Left ventricle myocardium superior (tissue), 1 donor: ENCODE measurements around the gene C1GALT1. TPM values are rescaled to one million over a fixed set of nuclear protein-coding genes. Genes with fewer than 3 reads are reported as not detected.
A peak's percentile ranks its signal among the peaks of the same experiment; 100 is the strongest.

Experiments used
- ATAC-seq: fragments of 200-7000 bp; cut with Tn5 transposase; one replicate; pipeline ENCODE4 v1.9.1; 2020; ENCODE audit warnings: mild to moderate bottlenecking, moderate library complexity
- DNase-seq: peaks from one replicate; pipeline ENCODE4 v3.0.0-alpha.2; 2020
- intact Hi-C: fragments of 100-400 bp; cut with micrococcal nuclease; formaldehyde crosslinking; loops from one replicate; pipeline ENCODE4 v1.11.0; 2022
- total RNA-seq: library from RNA; stranded (reverse); fragmentation: NEBNext Ultra II Directional; extraction: Animal tissue kit (Norgen Biotek cat#: 25700); gene quantifications from one replicate; pipeline ENCODE4 v1.2.1, GENCODE V29; 2021
- donor health status: DM: no; HTN: yes; CAD: no; lungs with severe emphysema.

Gene C1GALT1
- total RNA-seq, 1 donor from 2014 or later = 19.4 TPM

DNA sequence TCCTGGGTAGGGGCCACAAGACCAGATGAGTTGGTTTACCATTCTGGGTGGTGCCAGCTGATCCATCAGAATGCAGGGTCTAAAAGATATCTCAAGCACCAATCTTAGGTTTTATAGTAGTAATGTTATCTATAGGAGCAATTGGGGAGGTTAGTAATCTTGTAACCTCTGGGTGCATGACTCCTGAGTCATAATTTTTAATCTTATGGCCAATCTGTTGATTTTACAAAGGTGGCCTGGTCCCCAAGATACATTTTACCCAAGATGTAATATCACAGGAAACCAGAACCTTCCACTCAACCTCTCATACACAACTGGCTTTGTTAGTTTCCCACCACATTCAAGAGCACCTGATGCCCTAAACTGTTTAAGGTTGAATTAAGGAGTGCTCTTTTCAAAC, 79.5 kb downstream of the C1GALT1 start:
- DNase-seq = no peak
- intact Hi-C loops = loop anchor here (10.0 kb wide), 1 partner anchor 167 kb away; no protein-coding TSS in a partner anchor
- ATAC-seq = no peak

DNA sequence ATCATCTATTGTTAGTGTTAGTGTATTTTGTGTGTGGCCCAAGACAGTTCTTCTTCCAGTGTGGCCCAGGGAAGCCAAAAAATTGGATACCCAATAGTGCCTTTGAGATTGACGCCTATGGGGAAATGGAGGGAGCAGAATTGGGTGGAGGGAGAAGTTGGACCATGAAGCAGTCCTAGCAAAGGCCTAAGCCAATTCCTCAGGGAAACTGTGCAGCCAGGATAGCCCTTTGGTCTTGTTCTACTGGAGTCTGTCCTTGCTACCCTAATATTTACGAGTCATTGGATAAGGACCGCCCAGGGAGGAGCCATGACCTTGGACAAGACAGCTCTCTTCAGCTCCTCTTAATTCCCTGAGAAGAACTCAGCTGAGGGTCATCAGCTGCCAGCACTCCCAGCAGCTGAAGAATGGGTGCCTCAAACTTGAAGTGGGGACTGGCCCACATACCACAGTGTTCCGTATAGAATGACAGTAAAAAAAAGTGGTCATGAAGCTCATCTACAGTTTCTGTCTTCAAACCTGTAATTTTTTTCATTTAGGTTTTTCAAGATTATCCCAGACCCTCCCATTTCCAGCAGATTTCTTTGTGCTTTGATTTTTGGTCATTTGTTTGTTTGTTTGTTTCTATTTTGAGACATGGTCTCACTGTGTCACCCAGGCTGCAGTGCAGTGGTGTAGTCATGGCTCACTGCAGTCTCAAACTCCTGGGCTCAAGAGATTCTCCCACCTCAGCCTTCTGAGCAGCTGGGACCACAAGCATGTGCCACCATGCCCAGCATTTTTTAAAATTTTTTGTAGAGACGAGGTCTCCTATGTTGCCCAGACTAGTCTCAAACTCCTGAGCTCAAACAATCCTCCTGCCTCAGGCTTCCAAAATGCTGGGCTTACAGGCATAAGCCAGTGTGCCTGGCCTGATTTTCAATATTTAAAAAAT, 81.2 kb downstream of the C1GALT1 start:
- intact Hi-C loops = loop anchor here (10.0 kb wide), 1 partner anchor 169 kb away; no protein-coding TSS in a partner anchor
- DNase-seq (no peak), ATAC-seq (no peak)

DNA sequence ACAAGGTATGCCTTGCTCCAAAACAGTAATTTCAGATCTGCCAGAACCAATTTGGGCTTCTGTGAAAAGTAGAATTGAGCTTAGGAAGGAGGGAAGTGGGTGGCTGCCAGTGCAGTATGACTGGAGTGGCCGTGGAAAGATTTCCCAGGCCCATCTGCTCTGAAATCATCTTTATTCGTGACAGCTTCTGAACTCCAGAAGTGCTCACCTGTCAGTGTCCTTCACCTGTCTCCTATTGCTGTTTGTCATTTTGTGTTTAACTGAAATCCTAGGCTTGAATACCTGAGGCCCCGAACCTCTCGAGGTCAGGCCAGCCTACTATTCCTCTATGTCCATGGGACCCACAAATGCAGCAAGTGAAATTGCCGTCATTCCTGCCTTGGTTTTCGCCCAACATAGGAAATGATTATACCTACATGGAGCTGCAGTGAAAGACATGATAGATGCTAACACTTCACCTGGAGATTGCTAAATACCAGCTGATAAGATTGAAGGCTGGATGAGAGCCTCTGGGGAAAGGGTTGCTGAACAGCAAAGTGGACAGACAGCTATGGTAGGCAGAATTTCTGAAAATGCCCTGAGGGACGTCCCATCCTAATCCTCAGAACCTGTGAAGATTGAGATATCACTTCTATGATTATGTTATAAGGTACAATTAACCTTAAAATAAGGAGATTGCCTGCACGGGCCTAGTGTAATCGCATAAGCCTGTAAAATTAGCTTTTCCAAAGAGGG, 82.1 kb downstream of the C1GALT1 start:
- intact Hi-C loops = loop anchor here (10.0 kb wide), 1 partner anchor 170 kb away; no protein-coding TSS in a partner anchor
- DNase-seq (no peak), ATAC-seq (no peak)

DNA sequence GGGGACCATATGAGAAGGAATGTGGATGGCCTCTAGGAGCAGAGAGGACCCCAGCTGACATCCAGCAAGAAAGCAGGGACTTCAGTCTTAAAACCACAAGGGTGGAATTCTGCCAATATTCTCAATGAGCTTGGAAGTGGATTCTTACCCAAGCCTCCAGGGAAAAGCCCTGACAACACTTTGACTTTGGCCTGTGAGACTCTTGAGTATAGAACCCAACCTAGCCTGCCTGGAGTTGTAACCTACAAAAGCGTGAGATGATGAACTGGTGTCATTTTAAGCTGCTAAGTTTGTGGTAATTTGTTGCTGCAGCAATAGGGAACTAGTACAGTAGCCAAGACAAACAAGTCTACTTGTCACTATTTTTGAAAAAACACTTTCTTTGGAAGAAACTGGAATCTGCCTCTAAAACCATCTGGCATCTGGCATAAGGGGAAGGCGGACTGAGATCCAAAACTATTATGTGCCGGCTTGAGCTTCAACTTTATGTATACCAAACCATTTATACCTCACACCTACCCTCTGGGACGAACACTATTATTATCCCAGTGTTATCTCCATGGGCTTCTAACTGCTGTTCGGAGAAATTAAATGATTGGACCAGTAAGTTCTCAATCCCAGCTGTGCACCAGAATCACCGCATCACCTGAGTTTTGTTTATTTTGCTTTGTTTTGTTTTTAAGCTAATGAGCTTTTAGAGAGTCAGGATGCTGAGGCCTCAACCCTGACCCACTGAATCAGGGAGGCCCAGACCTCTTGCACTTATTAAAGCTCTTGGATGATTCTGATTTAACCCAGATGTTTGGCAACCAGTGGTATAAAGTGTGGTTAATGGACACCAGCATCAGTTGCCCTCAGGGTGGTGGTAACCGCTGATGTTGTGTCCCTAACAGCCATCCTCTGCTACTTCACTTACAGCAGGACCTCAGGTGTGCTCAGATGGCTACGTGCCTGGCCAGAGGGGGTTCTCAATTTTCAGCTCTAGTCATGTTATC, 83.0 kb downstream of the C1GALT1 start:
- ATAC-seq (peak; percentile 44), DNase-seq (no peak)
- intact Hi-C loops = loop anchor here (10.0 kb wide), 1 partner anchor 171 kb away; no protein-coding TSS in a partner anchor

DNA sequence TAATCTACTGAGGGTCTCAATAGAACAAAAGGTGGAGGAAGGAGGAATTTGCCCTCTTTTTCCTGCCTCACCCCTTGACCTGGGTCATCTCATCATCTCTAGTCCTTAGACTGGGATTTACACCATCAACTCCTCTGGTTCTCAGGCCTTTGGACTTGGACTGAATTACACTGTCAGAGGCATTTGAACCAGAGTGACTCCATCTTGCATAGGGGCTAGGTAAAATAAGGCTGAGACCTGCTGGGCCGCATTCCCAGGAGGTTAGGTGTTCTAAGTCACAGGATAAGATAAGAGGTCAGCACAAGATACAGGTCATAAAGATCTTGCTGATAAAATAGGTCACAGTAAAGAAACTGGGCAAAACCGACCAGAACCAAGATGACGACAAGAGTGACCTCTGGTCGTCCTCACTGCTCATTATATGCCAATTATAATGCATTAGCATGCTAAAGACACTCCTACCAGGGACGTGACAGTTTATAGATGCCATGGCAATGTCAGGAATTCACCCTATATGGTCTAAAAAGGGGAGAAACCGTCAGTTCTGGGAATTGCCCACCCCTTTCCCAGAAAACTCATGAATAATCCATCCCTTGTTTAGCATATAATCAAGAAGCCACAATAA, 84.0 kb downstream of the C1GALT1 start:
- DNase-seq (no peak), ATAC-seq (no peak)
- intact Hi-C loops = loop anchor here (10.0 kb wide), 1 partner anchor 172 kb away; no protein-coding TSS in a partner anchor

DNA sequence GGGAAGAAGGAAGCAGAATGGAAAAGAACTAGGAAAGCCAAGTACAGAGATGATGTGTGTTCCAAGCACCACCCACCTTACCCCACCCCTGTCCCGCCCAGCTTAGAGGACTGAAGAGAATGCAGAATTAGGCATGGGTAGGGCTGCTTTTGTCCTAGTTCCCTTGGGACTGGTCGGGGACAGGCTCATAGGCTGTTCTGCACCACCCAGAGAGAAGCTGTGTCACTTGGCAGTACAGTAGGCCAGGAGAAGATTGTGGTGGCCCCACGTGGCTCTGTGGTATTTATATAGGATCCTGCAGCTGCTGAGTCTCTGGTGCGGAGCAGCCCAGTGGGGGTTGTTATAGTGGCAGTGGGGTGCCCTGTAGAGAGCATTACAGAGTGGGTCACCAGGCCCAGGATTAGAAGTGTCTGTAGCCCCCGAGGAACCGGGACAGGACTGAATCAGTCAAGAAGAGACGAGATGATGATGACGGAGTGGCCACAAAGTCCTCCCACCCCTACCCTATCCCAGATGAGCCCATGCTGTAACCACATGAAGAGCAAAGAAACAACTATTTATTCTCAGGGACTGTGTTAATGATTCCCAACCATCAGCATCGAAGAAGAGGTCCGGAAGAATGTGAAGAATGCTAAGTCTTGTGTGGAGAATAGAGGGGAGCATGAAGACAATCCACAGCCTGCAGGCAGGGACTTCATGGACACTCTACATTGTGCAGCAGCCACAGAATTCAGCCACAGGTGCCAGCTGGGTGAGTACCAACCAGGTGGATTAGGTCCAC, 88.9 kb downstream of the C1GALT1 start:
- no peak for ATAC-seq
- intact Hi-C loops = no loop called here
- no peak for DNase-seq

DNA sequence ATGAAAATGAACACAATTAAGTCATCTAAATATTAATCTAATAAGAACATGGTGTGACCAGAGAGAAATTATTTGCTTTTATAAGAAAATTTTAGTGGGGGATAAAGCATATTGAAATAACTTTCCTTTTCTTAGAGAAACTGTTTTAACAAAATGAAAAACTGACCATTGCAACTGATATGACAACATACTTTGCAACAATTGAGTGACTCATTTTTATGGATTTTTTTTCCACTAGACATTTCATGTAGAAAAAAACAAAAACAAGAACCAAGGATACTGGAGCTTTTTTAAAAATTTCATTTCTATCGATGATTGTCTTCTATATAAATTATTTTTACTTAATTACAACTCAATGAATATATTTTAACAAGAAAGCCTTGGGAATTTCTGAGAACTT, 90.0 kb downstream of the C1GALT1 start:
- DNase-seq = no peak
- intact Hi-C loops = no loop called here
- no peak for ATAC-seq

DNA sequence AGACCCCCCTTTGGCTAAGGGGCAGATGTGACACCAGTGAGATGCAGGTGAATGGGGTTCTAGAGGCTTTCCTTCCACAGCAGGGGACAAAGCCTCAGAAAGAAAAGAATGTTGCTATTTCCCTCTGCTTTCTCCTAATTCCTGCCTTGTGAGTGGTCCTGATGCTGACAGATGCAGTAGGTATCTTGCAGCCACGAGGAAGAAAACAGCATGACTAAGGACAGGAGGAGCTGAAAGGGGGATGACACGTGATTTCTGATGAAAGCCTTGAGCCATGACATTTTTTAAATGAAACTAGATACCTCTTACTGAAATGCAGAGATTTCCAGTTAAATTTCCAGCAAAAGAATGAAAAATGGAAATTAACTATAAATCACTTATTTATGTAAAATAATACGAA, 92.4 kb downstream of the C1GALT1 start:
- no peak for DNase-seq
- intact Hi-C loops = no loop called here
- no peak for ATAC-seq

DNA sequence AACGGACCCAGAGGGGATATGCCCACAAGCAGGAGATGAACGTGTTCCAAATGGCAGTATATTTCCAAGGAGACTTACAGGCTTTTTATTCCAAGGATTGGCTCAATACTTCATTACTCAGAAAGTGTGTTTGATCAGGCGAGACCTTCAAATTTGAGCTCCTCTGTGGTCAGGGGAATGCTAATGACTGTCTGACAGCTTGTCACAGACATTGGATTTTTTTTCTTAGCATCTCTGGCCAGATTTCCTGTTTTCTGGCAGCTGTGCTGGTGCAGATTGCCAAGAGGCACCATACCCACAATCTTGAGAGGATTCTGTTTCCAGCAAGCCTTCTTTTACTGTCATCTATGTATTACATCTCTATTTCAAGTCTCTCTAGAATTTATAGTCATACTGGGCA, 93.8 kb downstream of the C1GALT1 start:
- ATAC-seq (no peak), DNase-seq (no peak)
- intact Hi-C loops = no loop called here

DNA sequence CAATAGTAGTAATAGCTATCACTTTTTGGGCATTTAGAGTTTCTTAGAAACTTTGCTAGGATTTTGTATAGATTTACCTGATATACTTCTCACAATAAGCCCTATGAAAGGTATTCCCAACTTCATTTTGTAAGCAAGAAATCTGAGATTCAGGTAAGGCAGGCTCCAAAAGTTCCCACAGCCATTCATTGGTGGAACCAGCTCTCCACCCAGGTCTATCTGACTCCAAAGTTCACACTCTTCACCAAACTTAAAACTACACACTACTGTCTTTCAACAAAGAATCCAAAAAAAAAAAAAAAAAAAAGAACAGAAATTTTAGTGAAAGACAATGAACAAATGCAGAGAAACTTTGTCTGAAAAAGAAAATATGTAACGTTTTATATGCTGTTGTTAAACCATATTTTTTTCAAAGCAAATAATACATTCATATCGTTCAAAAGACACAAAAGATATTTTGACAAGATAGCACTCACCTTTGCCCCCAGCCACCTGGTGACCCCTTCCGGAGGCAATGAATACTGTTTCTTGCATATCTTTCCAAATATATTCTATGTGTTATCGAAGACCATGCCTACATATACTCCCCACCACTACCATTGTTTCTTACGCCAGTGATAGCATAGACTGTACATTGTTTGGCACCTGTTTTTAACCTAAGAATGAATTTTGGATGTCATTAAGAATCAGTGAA, 108.2 kb downstream of the C1GALT1 start:
- ATAC-seq (no peak), DNase-seq (no peak)
- intact Hi-C loops = no loop called here

DNA sequence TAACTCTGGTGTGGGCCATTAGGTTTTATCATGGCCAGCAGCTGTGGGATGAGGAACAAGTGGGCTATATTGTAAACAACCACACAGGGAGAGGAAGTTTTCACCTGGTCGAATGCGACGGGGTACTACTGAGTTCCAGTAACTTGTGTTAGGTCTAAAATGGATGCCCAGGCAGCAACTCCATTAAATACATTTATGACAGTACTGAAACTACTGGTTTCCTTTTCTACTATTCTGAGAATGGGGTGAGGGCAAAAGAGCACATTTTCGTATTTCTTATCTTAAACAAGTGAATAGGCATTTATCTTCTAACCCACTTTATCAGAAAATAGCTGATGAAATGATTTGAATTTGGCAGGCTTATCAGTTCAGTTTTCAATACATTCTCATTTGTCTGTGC, 109.7 kb downstream of the C1GALT1 start:
- no peak for DNase-seq
- ATAC-seq = no peak
- intact Hi-C loops = no loop called here

DNA sequence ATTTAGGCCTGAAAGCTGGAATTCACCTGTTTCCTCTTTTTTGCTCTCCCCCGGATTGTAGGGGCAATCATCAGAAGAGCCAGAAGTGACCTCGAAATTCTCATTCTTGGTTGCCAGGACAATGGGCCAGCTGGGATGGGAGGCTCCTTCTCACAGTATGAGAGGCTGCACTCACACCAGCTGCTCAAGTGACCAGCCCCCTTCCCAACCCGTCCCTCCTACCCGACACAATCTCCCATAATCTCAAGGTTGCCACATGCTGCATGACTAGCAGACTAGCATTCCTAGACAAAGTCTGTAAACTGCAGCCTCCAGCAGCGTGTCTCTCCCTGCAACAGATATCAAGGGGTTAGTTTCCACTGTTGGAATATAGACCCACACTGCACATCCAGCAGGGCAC, 110.3 kb downstream of the C1GALT1 start:
- intact Hi-C loops = no loop called here
- ATAC-seq (no peak), DNase-seq (no peak)

DNA sequence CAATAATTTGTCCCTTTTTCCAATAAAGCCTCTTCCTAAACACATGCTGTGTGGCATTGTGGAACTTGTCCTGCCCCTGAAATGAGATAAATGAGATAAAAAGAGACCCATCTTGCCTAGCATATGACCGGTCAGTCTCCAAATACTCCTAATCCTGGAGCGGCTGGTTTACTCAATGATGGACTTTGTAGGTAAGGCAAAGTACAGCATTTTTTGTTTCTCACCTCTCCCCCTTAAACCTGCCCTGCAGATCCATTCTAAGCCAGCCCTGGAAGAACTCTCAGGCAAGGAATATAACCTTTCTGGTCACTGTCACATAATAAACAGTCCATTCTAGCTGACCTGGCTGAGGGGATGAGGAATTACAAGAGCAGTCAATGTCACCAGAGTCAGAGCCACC, 110.7 kb downstream of the C1GALT1 start:
- ATAC-seq = no peak
- no peak for DNase-seq
- intact Hi-C loops = no loop called here

DNA sequence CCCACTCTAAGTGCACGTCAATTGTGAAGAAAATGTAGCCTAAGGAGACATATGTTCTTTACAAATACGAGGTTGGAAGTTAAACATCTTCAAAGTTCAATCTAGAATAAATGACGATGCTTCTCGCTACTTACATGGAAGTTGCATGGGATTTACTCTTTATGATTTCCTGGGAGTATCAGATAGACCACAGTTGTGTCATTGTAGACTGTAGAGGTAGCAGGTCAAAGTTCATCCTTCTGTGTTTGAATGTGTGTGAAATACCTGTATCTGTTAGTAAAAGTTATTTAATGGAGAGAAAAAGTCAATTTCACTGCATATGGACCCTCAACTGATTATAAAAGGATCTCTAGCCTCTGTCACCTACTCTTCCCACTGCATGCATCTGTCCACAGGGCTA, 112.6 kb downstream of the C1GALT1 start:
- ATAC-seq = no peak
- intact Hi-C loops = no loop called here
- DNase-seq = no peak
